Measurements from ENCODE around the gene ZNF17.

The ZNF17 gene

DNA sequence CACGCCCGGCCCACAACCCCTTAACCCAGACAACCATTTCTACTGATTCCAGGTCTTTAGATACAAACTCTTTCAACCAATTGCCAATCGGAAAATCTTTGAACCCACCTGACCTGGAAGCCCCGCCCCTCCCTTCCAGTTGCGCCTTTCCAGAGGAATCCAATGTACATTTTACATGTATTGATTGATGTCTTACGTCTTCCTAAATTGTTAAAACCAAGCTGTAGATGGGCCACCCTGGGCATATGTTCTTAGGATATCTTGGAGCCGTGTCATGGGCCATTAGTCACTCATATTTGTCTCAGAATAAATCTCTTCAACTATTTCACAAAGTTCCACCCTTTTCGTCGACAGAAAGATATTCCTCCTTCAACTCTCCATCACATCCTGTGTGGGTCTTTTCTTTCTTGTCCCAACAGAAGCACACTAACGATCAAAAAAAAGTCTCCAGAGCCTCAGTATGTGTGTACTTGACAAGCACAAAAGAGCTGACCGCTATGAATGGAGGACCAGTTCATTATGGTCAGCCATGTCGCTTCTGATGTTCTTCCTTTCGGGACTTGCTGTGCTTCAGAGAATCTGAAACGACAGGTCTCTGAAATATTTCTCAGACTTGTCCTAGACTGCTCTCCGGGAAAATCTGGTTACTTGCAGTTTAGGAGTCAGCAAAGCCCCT is 23.6 kb downstream of the ZNF17 start:
- Histone ChIP-seq H3K4me3 (ENCODE audit: low read length in 2 of 2) (peak overlapping the region; percentile 67 to 92), H3K27ac (ENCODE audit: low read length) (no peak overlapping the region), H3K27me3 (ENCODE audit: control insufficient read depth in 1 of 2, insufficient read depth in 2 of 2, low read length in 2 of 2) (no peaks in the 10 kb centered on the region)

DNA sequence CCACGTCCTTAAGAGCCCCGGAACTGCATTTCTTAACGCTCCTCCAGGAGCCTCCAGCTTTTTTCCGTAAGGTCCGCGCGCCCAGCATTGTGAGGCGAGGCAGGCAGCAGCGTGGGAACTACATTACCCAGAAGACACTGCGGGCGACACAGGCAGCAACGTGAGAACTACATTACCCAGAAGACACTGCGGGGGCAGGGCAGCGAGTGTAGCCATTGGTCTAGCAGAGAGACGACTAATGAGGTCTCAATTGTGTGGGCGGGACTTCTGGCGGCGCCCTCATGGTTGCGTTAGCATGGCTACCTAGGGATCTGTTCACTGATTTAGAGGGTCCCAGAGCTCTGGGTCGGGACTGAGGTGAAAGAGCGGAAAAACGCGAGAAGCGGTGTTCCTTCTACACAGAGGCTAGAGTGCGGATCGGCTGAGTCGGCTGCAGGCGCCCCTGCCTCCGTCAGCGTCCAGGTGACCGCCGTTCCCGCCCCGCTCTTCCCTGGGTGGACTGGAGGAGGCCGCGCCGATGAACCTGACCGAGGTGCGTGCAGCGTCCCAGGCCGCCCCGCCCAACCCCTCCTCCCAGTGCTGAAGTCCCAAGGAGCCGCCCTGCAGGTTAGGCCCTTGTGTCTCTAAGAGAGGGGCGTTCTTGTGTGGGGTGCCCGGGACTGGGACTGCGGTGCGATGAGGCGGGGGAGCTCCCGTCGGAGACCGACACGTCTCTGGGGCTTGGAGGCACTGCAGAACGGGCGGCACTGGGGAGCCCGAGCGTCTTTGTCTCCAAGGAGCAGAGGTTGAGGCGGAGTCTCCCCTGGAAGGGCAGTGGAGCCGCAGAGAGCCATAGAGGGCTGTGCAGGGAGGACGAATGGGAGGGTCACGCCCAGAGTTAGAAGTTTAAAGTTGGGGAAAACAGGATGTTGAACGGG is 24.4 kb downstream of the ZNF17 start, which contains the start of gene ZNF749:
ZNF749 (plus strand) TSS at position 264 of the 917 bp plus-strand sequence; CDS start at position 518, 254 bp downstream.
- H3K4me1 ChIP-seq (ENCODE audit: control insufficient read depth, insufficient read depth, low read length): peaks cover 16% of the 10 kb centered on the region
- H3K4me3 ChIP-seq (ENCODE audit: low read length in 2 of 2): peak within 1 kb of the TSS; percentile 67 to 92
- H3K27me3 ChIP-seq (ENCODE audit: control insufficient read depth in 1 of 2, insufficient read depth in 2 of 2, low read length in 2 of 2): no peaks in the 10 kb centered on the region
- peaks cover 0 to 3% of the 10 kb centered on the region in 2 donors for H3K9me3 ChIP-seq (ENCODE audit: control insufficient read depth in 2 of 2, low read length in 2 of 2)
- H3K36me3 ChIP-seq (ENCODE audit: control insufficient read depth in 2 of 2, insufficient read depth in 2 of 2, low read length in 2 of 2): peaks cover 7 to 8% of the 10 kb centered on the region in 2 donors
- no peak within 1 kb of the TSS for H3K27ac ChIP-seq (ENCODE audit: low read length)
- H3K9ac ChIP-seq (ENCODE audit: low read length in 2 of 2): peak within 1 kb of the TSS; percentile 74 to 80

More for the DNA sequence above, 23.6 kb downstream of the ZNF17 start:
- H3K9ac ChIP-seq (ENCODE audit: low read length in 2 of 2): peak overlapping the region; percentile 64 to 74
- peaks cover 16% of the 10 kb centered on the region for H3K4me1 ChIP-seq (ENCODE audit: control insufficient read depth, insufficient read depth, low read length)
- H3K9me3 ChIP-seq (ENCODE audit: control insufficient read depth in 2 of 2, low read length in 2 of 2): no peaks in the 10 kb centered on the region
- peaks cover 4 to 7% of the 10 kb centered on the region in 2 donors for H3K36me3 ChIP-seq (ENCODE audit: control insufficient read depth in 2 of 2, insufficient read depth in 2 of 2, low read length in 2 of 2)

DNA sequence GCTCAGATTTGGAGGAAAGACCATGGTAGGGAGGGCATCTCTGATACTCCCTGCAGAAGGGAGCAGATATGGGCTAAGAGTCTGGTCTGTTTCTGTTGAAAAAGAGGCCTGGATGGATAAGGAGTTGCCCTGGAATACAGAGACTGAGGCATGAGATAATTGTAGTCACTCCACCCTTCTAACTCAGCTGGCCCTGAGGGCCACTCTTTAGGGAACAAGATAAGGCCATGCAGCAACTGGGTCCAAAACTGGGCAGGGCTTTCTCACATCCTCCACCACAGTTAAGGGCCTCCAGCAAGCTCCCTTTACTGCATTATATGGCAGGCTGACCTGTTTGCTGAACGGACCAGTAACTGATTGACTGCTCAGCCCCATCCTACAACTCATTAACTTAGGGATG is 25.5 kb downstream of the ZNF17 start:
- H3K27me3 ChIP-seq (ENCODE audit: control insufficient read depth in 1 of 2, insufficient read depth in 2 of 2, low read length in 2 of 2): no peaks in the 10 kb centered on the region
- H3K27ac ChIP-seq (ENCODE audit: low read length): no peak overlapping the region
- peaks cover 16% of the 10 kb centered on the region for H3K4me1 ChIP-seq (ENCODE audit: control insufficient read depth, insufficient read depth, low read length)
- H3K36me3 ChIP-seq (ENCODE audit: control insufficient read depth in 2 of 2, insufficient read depth in 2 of 2, low read length in 2 of 2): peaks cover 7 to 8% of the 10 kb centered on the region in 2 donors
- H3K9me3 ChIP-seq (ENCODE audit: control insufficient read depth in 2 of 2, low read length in 2 of 2): peaks cover 0 to 3% of the 10 kb centered on the region in 2 donors
- peak overlapping the region in 1 of 2 donors; percentile 74 for H3K9ac ChIP-seq (ENCODE audit: low read length in 2 of 2)
- H3K4me3 ChIP-seq (ENCODE audit: low read length in 2 of 2): peak overlapping the region; percentile 67 to 92

DNA sequence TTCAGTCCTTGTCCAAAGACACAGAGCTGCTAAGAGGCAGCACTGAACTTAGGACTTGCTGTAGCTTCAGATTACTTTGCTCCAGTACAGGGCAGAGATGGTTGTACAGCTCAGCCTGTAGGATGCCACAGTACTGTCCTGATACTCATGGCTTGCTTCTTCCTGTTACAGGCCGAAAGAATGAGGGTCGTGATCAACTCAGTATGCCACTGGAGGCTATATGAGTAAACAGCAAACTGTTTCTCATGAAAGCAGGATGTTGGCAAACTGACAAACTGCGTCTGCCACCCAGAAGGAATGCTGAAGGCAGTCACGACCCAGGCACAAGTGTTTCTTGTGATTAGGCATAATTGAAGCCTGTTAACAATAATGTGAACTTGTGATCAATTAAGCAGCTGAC is 27.0 kb downstream of the ZNF17 start:
- H3K9me3 ChIP-seq (ENCODE audit: control insufficient read depth in 2 of 2, low read length in 2 of 2): peaks cover 0 to 6% of the 10 kb centered on the region in 2 donors
- peaks cover 7 to 17% of the 10 kb centered on the region in 2 donors for H3K36me3 ChIP-seq (ENCODE audit: control insufficient read depth in 2 of 2, insufficient read depth in 2 of 2, low read length in 2 of 2)
- peaks cover 16% of the 10 kb centered on the region for H3K4me1 ChIP-seq (ENCODE audit: control insufficient read depth, insufficient read depth, low read length)
- no peak overlapping the region for H3K27ac ChIP-seq (ENCODE audit: low read length)
- H3K27me3 ChIP-seq (ENCODE audit: control insufficient read depth in 1 of 2, insufficient read depth in 2 of 2, low read length in 2 of 2): no peaks in the 10 kb centered on the region
- no peak overlapping the region for H3K9ac ChIP-seq (ENCODE audit: low read length in 2 of 2)
- H3K4me3 ChIP-seq (ENCODE audit: low read length in 2 of 2): no peak overlapping the region

DNA sequence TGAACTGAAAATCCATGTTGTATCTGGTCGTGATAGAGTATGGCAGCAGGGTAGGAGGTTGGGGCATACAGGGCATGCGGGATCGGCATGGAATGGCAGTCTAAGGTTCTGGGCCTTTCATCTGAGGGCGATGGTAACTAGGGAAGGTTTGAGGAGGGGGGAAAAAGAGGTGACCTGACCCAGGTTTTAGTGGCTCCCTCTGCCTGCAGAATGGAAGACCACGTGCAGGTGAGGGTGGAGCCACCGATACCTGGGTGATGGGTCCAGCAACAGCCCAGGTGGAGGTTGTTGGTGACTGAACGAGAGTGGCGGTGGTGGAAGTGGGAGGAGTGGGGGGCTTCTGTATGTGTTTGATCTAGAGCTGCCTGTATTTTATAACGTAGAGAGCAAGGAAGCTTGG is 28.0 kb downstream of the ZNF17 start:
- H3K9ac ChIP-seq (ENCODE audit: low read length in 2 of 2): no peak overlapping the region
- peaks cover 16% of the 10 kb centered on the region for H3K4me1 ChIP-seq (ENCODE audit: control insufficient read depth, insufficient read depth, low read length)
- H3K27me3 ChIP-seq (ENCODE audit: control insufficient read depth in 1 of 2, insufficient read depth in 2 of 2, low read length in 2 of 2): no peaks in the 10 kb centered on the region
- H3K36me3 ChIP-seq (ENCODE audit: control insufficient read depth in 2 of 2, insufficient read depth in 2 of 2, low read length in 2 of 2): peaks cover 16 to 27% of the 10 kb centered on the region in 2 donors
- no peak overlapping the region for H3K4me3 ChIP-seq (ENCODE audit: low read length in 2 of 2)
- no peak overlapping the region for H3K27ac ChIP-seq (ENCODE audit: low read length)
- peaks cover 2 to 13% of the 10 kb centered on the region in 2 donors for H3K9me3 ChIP-seq (ENCODE audit: control insufficient read depth in 2 of 2, low read length in 2 of 2)

DNA sequence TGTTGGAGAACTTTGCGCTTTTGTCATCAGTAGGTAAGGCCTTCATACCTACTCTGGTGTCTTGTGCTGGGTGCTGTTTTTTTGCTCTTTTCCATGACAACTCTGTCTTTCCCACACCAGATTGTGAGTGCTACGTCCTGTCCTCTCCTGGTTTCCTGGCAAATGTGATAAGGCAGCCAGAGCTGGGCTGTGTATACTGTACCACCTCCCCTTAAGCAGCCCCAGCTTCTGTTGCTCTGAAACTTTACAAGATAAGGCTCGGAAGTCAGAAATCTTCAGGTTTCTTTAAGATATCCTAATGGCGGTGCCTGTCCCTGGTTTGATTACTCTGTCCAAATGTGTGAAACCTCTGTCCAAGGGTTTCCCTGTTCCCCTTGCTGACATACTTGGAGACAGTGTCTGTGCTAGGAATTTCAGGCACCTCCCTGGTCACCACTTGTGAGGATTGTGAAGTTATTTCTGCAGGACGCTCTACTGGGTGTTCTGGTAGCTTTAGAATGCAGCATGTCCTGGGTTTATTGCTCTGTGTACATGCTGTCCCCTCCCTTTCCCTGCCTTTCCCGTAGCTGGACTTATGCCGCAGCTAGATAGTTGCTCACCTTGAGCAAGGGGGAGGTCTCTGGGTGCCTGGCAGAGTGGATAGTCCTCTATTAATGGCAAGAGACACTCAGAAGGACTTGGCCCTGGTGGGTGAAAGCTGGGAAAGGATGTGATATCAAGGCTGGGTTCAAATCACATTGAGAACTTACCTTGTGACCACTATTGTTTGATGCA is 31.2 kb downstream of the ZNF17 start:
- H3K9me3 ChIP-seq (ENCODE audit: control insufficient read depth in 2 of 2, low read length in 2 of 2): peaks cover 6 to 19% of the 10 kb centered on the region in 2 donors
- H3K36me3 ChIP-seq (ENCODE audit: control insufficient read depth in 2 of 2, insufficient read depth in 2 of 2, low read length in 2 of 2): peaks cover 28 to 37% of the 10 kb centered on the region in 2 donors

DNA sequence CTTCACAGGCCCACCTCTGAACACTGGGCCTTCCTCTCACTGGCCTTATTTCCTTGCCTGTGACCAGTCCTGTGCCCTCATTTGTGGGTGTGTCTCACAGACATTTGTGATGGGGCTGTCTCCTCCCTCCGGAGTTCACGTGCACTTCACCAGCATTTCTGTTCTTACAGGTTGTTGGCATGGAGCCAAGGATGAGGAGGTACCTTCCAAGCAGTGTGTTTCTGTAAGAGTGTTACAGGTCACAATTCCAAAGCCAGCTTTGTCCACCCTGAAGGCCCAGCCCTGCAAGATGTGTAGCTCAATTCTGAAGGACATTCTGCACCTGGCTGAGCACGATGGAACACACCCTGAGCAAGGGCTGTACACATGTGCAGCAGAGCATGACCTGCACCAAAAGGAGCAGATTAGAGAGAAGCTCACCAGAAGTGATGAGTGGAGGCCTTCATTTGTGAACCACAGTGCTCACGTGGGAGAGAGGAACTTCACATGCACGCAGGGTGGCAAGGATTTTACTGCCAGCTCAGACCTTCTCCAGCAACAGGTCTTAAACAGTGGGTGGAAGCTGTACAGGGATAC is 32.2 kb downstream of the ZNF17 start:
- H3K9me3 ChIP-seq (ENCODE audit: control insufficient read depth in 2 of 2, low read length in 2 of 2): peaks cover 6 to 19% of the 10 kb centered on the region in 2 donors
- H3K4me3 ChIP-seq (ENCODE audit: low read length in 2 of 2): no peak overlapping the region
- H3K4me1 ChIP-seq (ENCODE audit: control insufficient read depth, insufficient read depth, low read length): no peaks in the 10 kb centered on the region
- peaks cover 27 to 37% of the 10 kb centered on the region in 2 donors for H3K36me3 ChIP-seq (ENCODE audit: control insufficient read depth in 2 of 2, insufficient read depth in 2 of 2, low read length in 2 of 2)
- no peak overlapping the region for H3K27ac ChIP-seq (ENCODE audit: low read length)
- no peak overlapping the region for H3K9ac ChIP-seq (ENCODE audit: low read length in 2 of 2)
- no peaks in the 10 kb centered on the region for H3K27me3 ChIP-seq (ENCODE audit: control insufficient read depth in 1 of 2, insufficient read depth in 2 of 2, low read length in 2 of 2)

More for the DNA sequence above, 31.2 kb downstream of the ZNF17 start:
- Histone ChIP-seq H3K27ac (ENCODE audit: low read length) (no peak overlapping the region), H3K9ac (ENCODE audit: low read length in 2 of 2) (no peak overlapping the region), H3K27me3 (ENCODE audit: control insufficient read depth in 1 of 2, insufficient read depth in 2 of 2, low read length in 2 of 2) (no peaks in the 10 kb centered on the region), H3K4me1 (ENCODE audit: control insufficient read depth, insufficient read depth, low read length) (no peaks in the 10 kb centered on the region), H3K4me3 (ENCODE audit: low read length in 2 of 2) (no peak overlapping the region)

DNA sequence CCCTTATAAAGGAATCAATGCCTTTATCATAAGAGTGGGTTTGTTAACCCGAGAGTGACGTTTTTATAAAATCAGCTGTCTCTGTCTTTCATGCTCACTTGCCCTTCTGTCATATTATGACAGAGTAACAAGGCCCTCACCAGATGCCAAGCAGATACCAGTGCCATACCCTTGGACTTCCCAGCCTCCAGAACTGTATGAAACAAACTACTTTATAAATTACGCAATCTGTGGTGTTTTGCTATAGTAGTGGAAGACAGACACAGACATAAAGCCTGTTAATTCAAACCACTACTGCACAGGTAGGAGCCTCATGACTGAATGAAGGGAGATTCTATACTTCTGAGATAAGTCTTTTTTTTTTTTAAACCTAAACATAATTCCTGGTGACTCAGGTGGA is 41.3 kb downstream of the ZNF17 start:
- Histone ChIP-seq H3K4me3 (ENCODE audit: low read length in 2 of 2) (no peak overlapping the region), H3K4me1 (ENCODE audit: control insufficient read depth, insufficient read depth, low read length) (no peaks in the 10 kb centered on the region), H3K27ac (ENCODE audit: low read length) (no peak overlapping the region), H3K27me3 (ENCODE audit: control insufficient read depth in 1 of 2, insufficient read depth in 2 of 2, low read length in 2 of 2) (no peaks in the 10 kb centered on the region), H3K36me3 (ENCODE audit: control insufficient read depth in 2 of 2, insufficient read depth in 2 of 2, low read length in 2 of 2) (peaks cover 5 to 9% of the 10 kb centered on the region in 2 donors), H3K9me3 (ENCODE audit: control insufficient read depth in 2 of 2, low read length in 2 of 2) (peaks cover 2 to 13% of the 10 kb centered on the region in 2 donors), H3K9ac (ENCODE audit: low read length in 2 of 2) (no peak overlapping the region)

DNA sequence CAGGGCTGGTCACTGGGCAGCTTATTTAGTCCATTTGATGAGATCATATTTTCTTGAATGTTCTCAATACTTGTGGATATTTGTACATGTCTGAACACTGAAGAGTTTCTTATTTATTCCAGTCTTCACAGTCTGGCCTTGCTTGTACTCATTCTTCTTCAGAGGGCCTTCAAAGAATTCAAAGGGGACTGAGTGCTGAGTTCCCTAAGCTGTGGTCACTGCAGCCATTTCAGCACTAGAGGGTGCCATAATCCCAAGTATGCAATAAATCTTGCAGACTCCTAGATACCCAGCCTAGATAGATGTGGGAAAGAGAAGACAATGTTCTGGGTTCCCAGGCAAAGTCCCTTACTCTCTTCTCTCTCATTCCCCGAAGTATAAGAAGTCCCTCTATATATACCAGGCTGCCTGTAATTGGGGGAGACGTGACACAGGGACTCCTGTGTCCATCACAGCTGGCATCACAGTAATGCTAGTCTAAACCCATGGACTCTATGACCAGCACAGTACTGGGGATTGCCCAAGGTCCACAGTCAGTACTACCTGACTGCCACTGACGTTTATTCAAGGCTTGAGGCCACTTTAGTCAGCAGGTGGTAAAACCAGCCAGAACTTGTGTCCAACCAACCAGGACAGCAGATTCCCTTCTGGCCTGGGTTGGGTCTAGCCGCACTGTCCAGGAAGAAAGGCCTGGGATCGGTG is 54.9 kb downstream of the ZNF17 start:
- H3K36me3 ChIP-seq (ENCODE audit: control insufficient read depth in 2 of 2, insufficient read depth in 2 of 2, low read length in 2 of 2): peaks cover 8% of the 10 kb centered on the region in 2 donors
- H3K9me3 ChIP-seq (ENCODE audit: control insufficient read depth in 2 of 2, low read length in 2 of 2): peaks cover 17 to 36% of the 10 kb centered on the region in 2 donors
- H3K27me3 ChIP-seq (ENCODE audit: control insufficient read depth in 1 of 2, insufficient read depth in 2 of 2, low read length in 2 of 2): no peaks in the 10 kb centered on the region
- H3K9ac ChIP-seq (ENCODE audit: low read length in 2 of 2): no peak overlapping the region
- H3K4me1 ChIP-seq (ENCODE audit: control insufficient read depth, insufficient read depth, low read length): no peaks in the 10 kb centered on the region
- H3K27ac ChIP-seq (ENCODE audit: low read length): no peak overlapping the region
- no peak overlapping the region for H3K4me3 ChIP-seq (ENCODE audit: low read length in 2 of 2)
